NCI-H2029 treated with DMSO at 0.1 percent for 48 hours (cell line): ENCODE results near the gene CTDP1.

Source experiments
- DNase-seq: peaks from one replicate; lab custom pipeline; 2025; lab: John Stamatoyannopoulos, UW

The CTDP1 gene

GRCh38 chr18:79765491-79766245, 86.1 kb downstream of the CTDP1 start:
- DNase-seq: no peak

GRCh38 chr18:79766308-79766707, 86.7 kb downstream of the CTDP1 start:
- no peak for DNase-seq

- no peak for DNase-seq
Observed at GRCh38 chr18:79768745-79769144, 89.1 kb downstream of the CTDP1 start.

- DNase-seq: no peak
Observed at GRCh38 chr18:79769698-79770500, 90.3 kb downstream of the CTDP1 start.

GRCh38 chr18:79770501-79770815, 90.9 kb downstream of the CTDP1 start:
- no peak for DNase-seq

GRCh38 chr18:79770826-79771225, 91.2 kb downstream of the CTDP1 start:
- no peak for DNase-seq

- DNase-seq: no peak
Observed at GRCh38 chr18:79771446-79772107, 92.0 kb downstream of the CTDP1 start.

GRCh38 chr18:79772108-79772864, 92.7 kb downstream of the CTDP1 start:
- no peak for DNase-seq

- DNase-seq: no peak
Observed at GRCh38 chr18:79772865-79773696, 93.5 kb downstream of the CTDP1 start.

GRCh38 chr18:79774111-79774510, 94.5 kb downstream of the CTDP1 start:
- DNase-seq: no peak

- no peak for DNase-seq
Observed at GRCh38 chr18:79775441-79776221, 96.0 kb downstream of the CTDP1 start.

- no peak for DNase-seq
Observed at GRCh38 chr18:79776674-79777073, 97.1 kb downstream of the CTDP1 start.

- DNase-seq: no peak
Observed at GRCh38 chr18:79778291-79778791, 98.7 kb downstream of the CTDP1 start.

- no peak for DNase-seq
Observed at GRCh38 chr18:79779021-79779699, 99.6 kb downstream of the CTDP1 start.

GRCh38 chr18:79779700-79780190, 100.1 kb downstream of the CTDP1 start:
- no peak for DNase-seq

GRCh38 chr18:79780547-79780946, 100.9 kb downstream of the CTDP1 start:
- DNase-seq: no peak

GRCh38 chr18:79781331-79781941, 101.8 kb downstream of the CTDP1 start:
- no peak for DNase-seq

GRCh38 chr18:79782566-79783308, 103.1 kb downstream of the CTDP1 start:
- no peak for DNase-seq
